Stimulated activated naive CD8-positive, alpha-beta T cell treated with anti-CD3 and anti-CD28 coated beads, Interleukin-15, Interleukin-2, amounts not matched to agents 100 ng/mL and 50 ng/mL, for 24 hours (primary cell): Measurements from ENCODE around the gene PCAT7.
"Not testable (repeated sequence)": the region's sequence is repeated elsewhere in the genome, so short reads cannot be mapped to it uniquely, and the experiment has no call there.

Source experiments
- H3K27ac Mint-ChIP-seq: one replicate; pipeline ENCODE4 v1.8.0; 2021; ENCODE audit warnings: mild to moderate bottlenecking, mixed read lengths
- H3K27me3 Mint-ChIP-seq: one replicate; pipeline ENCODE4 v1.8.0; 2021; ENCODE audit warnings: mixed read lengths
- H3K36me3 Mint-ChIP-seq: one replicate; pipeline ENCODE4 v1.8.0; 2021; ENCODE audit warnings: low read depth, mixed read lengths
- H3K4me1 Mint-ChIP-seq: one replicate; pipeline ENCODE4 v1.8.0; 2021; ENCODE audit warnings: low read depth, mixed read lengths
- H3K4me3 Mint-ChIP-seq: one replicate; pipeline ENCODE4 v1.8.0; 2021; ENCODE audit warnings: mild to moderate bottlenecking, mixed read lengths
- H3K9me3 Mint-ChIP-seq: one replicate; pipeline ENCODE4 v1.8.0; 2021; ENCODE audit warnings: mixed read lengths

Gene PCAT7

DNA sequence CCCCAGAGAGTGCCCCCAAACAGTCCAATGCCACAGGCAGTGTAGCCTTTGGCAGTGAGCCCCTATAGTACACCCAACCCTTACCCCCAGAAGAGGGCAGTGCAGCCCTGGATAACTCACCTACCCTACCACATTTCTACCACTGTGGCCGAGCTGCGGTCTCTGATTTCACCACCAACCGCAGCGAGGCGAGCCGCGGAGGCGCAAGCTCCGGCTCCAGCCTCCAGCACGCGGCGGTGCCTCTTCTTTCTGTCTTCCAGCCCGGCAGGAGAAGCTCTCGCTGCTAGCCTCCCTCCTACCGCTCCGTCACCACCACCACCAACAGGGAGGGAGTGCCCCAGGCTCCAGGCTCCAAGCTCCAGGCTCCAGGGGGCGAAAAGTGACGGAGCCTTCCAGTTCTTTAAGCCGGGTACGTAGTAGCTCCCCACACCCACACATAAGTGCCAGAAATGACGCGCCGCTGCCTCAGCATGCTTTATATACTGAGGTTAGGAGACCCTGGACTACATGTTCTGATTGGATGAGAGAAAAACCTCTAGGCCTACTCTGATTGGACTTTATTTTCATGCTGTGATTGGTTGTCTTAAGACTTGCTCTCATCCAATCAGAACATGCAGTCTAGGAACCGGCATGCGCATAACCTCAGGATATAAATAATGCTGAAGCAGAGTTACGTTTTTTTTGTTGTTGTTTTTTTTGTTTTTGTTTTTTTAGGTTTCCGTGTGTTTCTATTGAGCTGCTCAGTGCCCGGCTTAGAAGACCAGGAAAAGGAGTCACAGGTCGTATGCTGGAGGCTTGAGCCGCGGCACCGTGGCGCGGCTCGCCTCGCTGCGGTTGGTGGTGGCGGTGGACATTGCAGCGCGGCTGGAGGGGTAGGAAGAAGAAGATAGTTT, at the start of gene PCAT7:
Gene PCAT7 (plus strand): TSS at position 645 of the 893 bp plus-strand sequence.
- Mint-ChIP-seq H3K36me3 (no peaks in the 10 kb centered on the region), H3K9me3 (no peaks in the 10 kb centered on the region), H3K27ac (no peak within 1 kb of the TSS), H3K27me3 (peaks cover 29% of the 10 kb centered on the region), H3K4me1 (no peaks in the 10 kb centered on the region), H3K4me3 (no peak within 1 kb of the TSS)

DNA sequence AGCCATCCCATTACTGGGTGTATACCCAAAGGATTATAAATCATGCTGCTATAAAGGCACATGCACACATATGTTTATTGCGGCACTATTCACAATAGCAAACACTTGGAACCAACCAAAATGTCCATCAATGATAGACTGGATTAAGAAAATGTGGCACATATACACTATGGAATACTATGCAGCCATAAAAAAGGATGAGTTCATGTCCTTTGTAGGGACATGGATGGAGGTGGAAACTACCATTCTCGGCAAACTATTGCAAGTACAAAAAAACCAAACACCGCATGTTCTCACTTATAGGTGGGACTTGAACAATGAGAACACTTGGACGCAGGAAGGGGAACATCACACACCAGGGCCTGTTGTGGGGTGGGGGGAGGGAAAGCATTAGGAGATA, 48.5 kb upstream of the PCAT7 start:
- H3K4me3 Mint-ChIP-seq, H3K36me3 Mint-ChIP-seq, H3K27ac Mint-ChIP-seq, H3K9me3 Mint-ChIP-seq, H3K4me1 Mint-ChIP-seq: not testable (repeated sequence)
- H3K27me3 Mint-ChIP-seq, result peaks cover 18% of the 10 kb centered on the region

DNA sequence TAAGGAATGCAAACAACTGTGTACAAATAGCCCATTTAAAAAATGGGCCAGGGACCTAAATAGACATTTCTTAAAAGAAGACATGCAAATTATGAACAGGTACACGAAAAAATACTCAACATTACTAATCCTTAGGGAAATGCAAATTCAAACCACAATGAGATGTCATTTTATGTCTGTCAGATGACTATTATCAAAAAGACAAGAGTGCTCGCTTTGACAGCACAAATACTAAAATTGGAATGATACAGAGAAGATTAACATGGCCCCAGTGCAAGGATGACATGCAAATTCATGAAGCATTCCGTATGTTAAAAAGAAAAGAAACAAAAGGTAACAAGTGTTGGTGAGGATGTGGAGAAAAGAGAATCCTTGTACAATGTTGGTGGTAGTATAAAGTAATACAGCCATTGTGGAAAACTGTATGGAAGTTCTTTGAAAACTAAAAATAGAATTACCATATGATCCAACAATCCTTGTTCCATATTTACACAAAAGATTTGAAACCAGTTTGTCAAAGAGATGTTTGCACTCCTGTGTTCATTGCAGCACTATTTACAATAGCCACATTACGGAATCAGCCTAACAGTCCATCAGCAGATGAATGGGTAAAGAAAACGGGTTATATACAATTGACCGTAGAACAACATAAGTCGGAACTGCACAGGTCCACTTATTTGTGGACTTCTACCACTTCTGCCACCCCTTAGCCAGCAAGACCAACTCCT, 47.2 kb upstream of the PCAT7 start:
- no peak overlapping the region for H3K27ac Mint-ChIP-seq
- H3K4me1 Mint-ChIP-seq, result peaks cover 3% of the 10 kb centered on the region
- peaks cover 17% of the 10 kb centered on the region for H3K27me3 Mint-ChIP-seq
- H3K36me3 Mint-ChIP-seq, result no peaks in the 10 kb centered on the region
- no peaks in the 10 kb centered on the region for H3K9me3 Mint-ChIP-seq
- H3K4me3 Mint-ChIP-seq, result no peak overlapping the region

DNA sequence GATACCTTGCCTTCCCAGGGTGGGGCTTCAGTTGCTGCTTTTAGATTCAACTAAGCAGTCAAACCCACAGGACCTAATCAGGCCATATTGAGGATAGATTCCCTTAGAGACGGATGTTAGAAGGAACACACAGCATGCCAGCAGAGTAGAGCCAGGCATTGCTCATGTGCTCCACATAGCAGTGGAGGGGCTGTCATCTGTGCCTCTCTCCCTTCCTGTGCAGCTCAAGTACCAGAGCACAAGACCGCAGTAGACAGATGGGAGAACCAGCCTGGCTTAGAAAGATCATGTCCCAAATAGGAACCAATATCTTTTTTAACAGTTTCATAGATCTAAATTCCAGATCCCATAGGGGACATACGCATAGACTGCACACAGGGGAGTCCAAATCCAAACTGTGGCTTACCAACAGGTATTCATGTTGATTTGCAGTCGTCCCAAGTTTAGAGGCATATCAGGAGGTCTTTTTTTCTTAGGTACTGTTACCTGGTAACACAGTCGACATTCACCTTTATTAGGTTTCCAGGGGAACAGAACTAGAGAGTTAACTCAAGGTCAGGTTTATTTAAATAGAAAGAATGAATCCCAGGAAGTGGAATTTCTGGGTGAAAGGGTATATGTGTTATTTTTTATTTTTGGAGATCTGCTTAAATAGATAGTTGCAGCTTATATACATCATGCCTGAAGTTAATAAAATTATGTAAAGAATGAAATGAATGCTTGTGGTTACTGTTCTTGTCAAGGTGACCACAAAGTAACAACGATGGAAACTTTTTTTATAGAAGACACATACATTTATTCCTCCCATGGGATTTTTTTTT, 43.5 kb upstream of the PCAT7 start:
- Mint-ChIP-seq H3K27me3 (no peaks in the 10 kb centered on the region), H3K36me3 (no peaks in the 10 kb centered on the region), H3K4me1 (peaks cover 3% of the 10 kb centered on the region), H3K27ac (no peak overlapping the region), H3K4me3 (no peak overlapping the region), H3K9me3 (no peaks in the 10 kb centered on the region)

DNA sequence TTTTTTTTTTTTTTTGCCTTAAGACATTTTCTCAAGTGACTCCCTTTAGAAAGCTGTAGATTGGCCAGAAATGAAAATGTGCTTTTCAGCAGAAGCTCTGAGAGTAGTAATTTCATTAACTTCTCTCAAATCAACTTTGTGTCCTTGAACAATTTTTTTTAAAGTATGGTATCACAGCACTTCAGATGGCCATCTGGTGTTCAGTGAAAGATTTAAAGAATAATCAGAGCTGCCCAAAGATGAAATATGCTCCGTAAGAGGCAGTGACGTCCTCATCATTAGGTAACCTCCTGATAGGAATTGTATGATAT, 43.0 kb upstream of the PCAT7 start:
- Mint-ChIP-seq H3K36me3 (no peaks in the 10 kb centered on the region), H3K4me1 (peaks cover 3% of the 10 kb centered on the region), H3K4me3 (no peak overlapping the region), H3K9me3 (no peaks in the 10 kb centered on the region), H3K27me3 (no peaks in the 10 kb centered on the region), H3K27ac (no peak overlapping the region)

DNA sequence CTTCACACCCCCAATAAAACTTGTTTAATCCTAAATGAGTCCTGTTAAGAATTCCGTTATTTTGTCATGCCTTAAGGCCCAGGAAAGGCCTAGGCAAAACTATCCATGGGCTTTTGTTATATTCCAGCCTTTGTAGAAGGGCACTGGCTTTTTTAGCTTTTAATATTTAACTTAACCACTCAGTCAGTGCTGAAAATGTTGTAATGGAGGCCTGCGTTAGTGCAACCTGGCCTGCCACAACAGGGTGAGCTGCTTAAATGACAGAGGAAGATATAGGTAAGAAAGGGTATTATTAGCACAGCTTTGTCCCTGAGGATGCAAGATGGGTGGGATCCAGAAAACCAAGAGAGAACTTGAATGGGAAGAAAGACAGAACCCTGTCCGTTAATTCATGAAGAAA, 40.2 kb upstream of the PCAT7 start:
- H3K27me3 Mint-ChIP-seq, result no peaks in the 10 kb centered on the region
- H3K36me3 Mint-ChIP-seq, result no peaks in the 10 kb centered on the region
- H3K4me1 Mint-ChIP-seq, result peaks cover 3% of the 10 kb centered on the region
- H3K4me3 Mint-ChIP-seq, result no peak overlapping the region
- no peaks in the 10 kb centered on the region for H3K9me3 Mint-ChIP-seq
- H3K27ac Mint-ChIP-seq, result no peak overlapping the region

- no peak overlapping the region for H3K27ac Mint-ChIP-seq
- no peaks in the 10 kb centered on the region for H3K9me3 Mint-ChIP-seq
- no peaks in the 10 kb centered on the region for H3K36me3 Mint-ChIP-seq
- no peak overlapping the region for H3K4me3 Mint-ChIP-seq
- H3K4me1 Mint-ChIP-seq, result no peaks in the 10 kb centered on the region
- H3K27me3 Mint-ChIP-seq, result no peaks in the 10 kb centered on the region
These were observed 37.6 kb upstream of the PCAT7 start for GRCh38 chr9:94517254-94517653.

DNA sequence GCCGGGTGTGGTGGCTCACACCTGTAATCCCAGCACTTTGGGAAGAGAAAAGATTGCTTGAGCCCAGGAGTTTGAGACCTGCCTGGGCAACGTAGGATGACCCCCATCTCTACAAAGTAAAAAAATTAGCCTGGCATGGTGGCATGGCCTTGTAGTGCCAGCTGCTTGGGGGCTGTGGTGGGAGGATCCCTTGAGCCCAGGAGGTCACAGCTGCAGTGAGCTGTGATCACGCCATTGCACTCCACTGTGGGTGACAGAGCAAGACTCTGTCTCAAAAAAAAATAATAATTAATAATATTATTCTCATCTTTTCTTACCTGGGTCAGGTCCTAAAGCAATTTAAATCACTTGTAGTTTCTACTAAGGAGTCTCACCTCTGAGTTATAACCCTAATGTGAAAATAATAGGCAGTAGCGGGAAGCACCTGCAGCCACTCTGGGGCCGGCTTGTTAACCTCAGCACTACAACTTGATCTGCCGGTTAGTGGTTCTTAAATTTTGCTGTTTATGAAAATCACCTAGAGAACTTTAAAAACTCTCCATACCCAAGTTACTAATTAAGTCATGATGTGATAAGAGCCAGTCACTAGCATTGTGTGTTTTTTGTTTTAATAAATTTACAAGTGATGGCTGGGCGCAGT, 29.4 kb upstream of the PCAT7 start:
- H3K27ac Mint-ChIP-seq, result no peak overlapping the region
- peaks cover 8% of the 10 kb centered on the region for H3K27me3 Mint-ChIP-seq
- H3K9me3 Mint-ChIP-seq, result no peaks in the 10 kb centered on the region
- no peak overlapping the region for H3K4me3 Mint-ChIP-seq
- H3K4me1 Mint-ChIP-seq, result no peaks in the 10 kb centered on the region
- H3K36me3 Mint-ChIP-seq, result no peaks in the 10 kb centered on the region

GRCh38 chr9:94526271-94526670, 28.6 kb upstream of the PCAT7 start:
- Mint-ChIP-seq H3K27me3 (peaks cover 11% of the 10 kb centered on the region), H3K9me3 (no peaks in the 10 kb centered on the region), H3K36me3 (no peaks in the 10 kb centered on the region), H3K27ac (no peak overlapping the region), H3K4me1 (no peaks in the 10 kb centered on the region), H3K4me3 (no peak overlapping the region)

DNA sequence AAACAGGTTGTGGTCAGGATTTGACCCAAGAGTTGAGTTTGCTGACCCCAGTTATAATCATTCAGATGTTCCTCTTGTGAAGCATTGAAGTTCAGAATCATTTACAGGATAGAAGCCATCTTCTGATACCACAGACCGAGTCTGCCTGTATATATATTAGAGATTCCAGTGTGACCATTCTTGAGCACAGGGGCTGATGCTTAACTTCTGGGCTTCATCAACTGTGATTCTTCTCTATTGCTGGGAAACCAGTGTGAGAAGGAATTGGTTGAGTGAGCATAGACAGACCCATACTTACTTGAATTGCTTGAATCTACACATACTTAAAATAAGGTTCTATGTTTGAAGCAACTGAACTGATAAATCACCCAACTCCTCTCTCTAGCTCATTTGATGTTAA, 27.9 kb upstream of the PCAT7 start:
- no peak overlapping the region for H3K4me3 Mint-ChIP-seq
- H3K27ac Mint-ChIP-seq, result no peak overlapping the region
- no peaks in the 10 kb centered on the region for H3K36me3 Mint-ChIP-seq
- no peaks in the 10 kb centered on the region for H3K4me1 Mint-ChIP-seq
- peaks cover 11% of the 10 kb centered on the region for H3K27me3 Mint-ChIP-seq
- H3K9me3 Mint-ChIP-seq, result no peaks in the 10 kb centered on the region

GRCh38 chr9:94528886-94529285, 26.0 kb upstream of the PCAT7 start:
- no peaks in the 10 kb centered on the region for H3K36me3 Mint-ChIP-seq
- no peaks in the 10 kb centered on the region for H3K9me3 Mint-ChIP-seq
- no peak overlapping the region for H3K27ac Mint-ChIP-seq
- H3K4me3 Mint-ChIP-seq, result no peak overlapping the region
- H3K4me1 Mint-ChIP-seq, result no peaks in the 10 kb centered on the region
- H3K27me3 Mint-ChIP-seq, result peaks cover 17% of the 10 kb centered on the region

- H3K27ac Mint-ChIP-seq, result no peak overlapping the region
These were observed 21.7 kb upstream of the PCAT7 start for GRCh38 chr9:94533155-94533554.

GRCh38 chr9:94533601-94534000, 21.3 kb upstream of the PCAT7 start:
- H3K4me1 Mint-ChIP-seq, result no peaks in the 10 kb centered on the region
- no peak overlapping the region for H3K4me3 Mint-ChIP-seq
- no peak overlapping the region for H3K27ac Mint-ChIP-seq
- H3K27me3 Mint-ChIP-seq, result peaks cover 21% of the 10 kb centered on the region
- H3K9me3 Mint-ChIP-seq, result no peaks in the 10 kb centered on the region
- H3K36me3 Mint-ChIP-seq, result no peaks in the 10 kb centered on the region

More at GRCh38 chr9:94533155-94533554, 21.7 kb upstream of the PCAT7 start:
- Mint-ChIP-seq H3K36me3 (no peaks in the 10 kb centered on the region), H3K4me3 (no peak overlapping the region), H3K4me1 (no peaks in the 10 kb centered on the region), H3K9me3 (no peaks in the 10 kb centered on the region), H3K27me3 (peaks cover 21% of the 10 kb centered on the region)

DNA sequence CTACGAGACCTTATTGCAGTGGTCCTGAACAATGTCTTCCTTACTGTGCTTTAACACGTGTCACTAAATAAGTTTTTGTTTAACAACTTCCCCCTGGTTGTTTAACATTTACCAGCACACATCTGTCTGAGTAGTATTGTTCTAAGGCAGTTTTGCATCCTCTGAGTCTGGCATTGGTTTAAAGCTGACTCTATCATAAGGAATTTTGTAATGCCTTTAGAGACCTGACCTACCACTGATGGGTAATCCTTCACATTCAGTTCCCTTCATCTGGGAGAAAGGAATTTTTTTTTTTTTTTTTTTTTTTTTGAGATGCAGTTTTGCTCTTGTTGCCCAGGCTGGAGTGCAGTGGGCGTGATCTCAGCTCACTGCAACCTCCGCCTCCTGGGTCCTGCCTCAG, 20.0 kb upstream of the PCAT7 start:
- no peaks in the 10 kb centered on the region for H3K36me3 Mint-ChIP-seq
- H3K4me1 Mint-ChIP-seq, result no peaks in the 10 kb centered on the region
- no peak overlapping the region for H3K27ac Mint-ChIP-seq
- peaks cover 21% of the 10 kb centered on the region for H3K27me3 Mint-ChIP-seq
- H3K4me3 Mint-ChIP-seq, result no peak overlapping the region
- no peaks in the 10 kb centered on the region for H3K9me3 Mint-ChIP-seq

GRCh38 chr9:94538908-94539307, 16.0 kb upstream of the PCAT7 start:
- no peak overlapping the region for H3K27ac Mint-ChIP-seq
- H3K9me3 Mint-ChIP-seq, result no peaks in the 10 kb centered on the region
- no peaks in the 10 kb centered on the region for H3K4me1 Mint-ChIP-seq
- H3K27me3 Mint-ChIP-seq, result peaks cover 20% of the 10 kb centered on the region
- no peak overlapping the region for H3K4me3 Mint-ChIP-seq
- no peaks in the 10 kb centered on the region for H3K36me3 Mint-ChIP-seq
